ENCODE data around the gene KIRREL2.

DNA sequence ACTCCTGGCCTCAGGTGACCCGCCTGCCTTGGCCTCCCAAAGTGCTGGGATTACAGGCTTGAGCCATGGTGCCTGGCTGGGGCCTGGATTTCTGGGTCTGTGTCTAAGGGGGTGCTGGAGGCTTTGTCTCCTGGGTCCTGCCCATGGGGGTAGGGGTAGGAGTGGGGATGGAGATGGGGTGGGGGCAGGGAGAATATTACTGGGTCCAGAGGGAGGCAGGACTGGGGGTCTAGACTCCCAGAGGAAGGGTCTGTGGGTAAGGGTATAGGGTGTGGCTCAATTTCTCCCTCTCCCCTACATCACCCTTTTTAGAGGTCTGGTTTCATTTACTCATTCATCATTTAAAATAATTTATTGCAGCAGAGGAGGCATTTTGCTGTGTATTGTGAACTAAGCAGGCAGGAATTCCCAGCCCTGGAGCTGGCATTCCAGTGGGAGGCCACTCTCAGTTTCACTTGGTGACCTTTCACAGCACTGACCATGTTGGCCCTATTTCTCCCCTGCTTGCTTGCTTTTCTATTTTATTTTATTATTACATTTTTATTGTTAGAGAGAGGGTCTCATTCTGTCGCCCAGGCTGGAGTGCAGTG is 44.4 kb downstream of the KIRREL2 start:
- TF ChIP-seq CTCF (IDR thresholded peaks at IDR 0.05) (no peak), EZH2 (IDR thresholded peaks at IDR 0.05; ENCODE audit: borderline replicate concordance, insufficient read depth, low read depth, low read length, poor library complexity, severe bottlenecking) (no peak)

Measured in B cell (primary cell).